ENCODE measurements around the gene ARID5A.

ARID5A gene

GRCh38 chr2:96601382-96602292 lies 65.1 kb downstream of the ARID5A start:
- DNase-seq (ENCODE audit: low read depth in 2 of 2): no peak
